Retina (tissue), 1 donor: ENCODE measurements around the gene CELF4.
A peak's percentile ranks its signal among the peaks of the same experiment; 100 is the strongest.

ENCODE experiments used
- DNase-seq: peaks from one replicate; pipeline ENCODE4 v3.0.0-alpha.2; 2016

CELF4 gene

GRCh38 chr18:37458697-37459096 lies 106.9 kb downstream of the CELF4 start:
- no peak for DNase-seq

DNA sequence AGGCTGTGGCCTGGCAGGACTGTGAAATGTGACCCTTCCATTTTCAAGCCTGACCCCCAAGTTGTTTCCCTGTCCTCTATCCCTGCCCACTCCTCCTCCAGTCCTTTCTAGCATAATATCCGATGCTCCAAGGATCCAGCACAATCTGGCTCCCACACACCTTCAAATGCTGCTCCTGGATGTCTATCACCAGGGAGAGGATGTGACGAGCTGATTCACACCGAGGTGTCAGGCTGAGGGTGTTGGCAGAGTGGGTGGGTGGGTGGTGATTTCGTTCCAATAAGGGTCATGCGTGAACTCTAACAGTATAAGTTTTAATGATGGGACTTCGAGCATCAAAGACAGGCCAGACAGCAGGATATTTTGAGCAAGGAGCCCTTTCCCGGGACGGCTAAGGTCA lies 107.8 kb downstream of the CELF4 start:
- DNase-seq = no peak

DNA sequence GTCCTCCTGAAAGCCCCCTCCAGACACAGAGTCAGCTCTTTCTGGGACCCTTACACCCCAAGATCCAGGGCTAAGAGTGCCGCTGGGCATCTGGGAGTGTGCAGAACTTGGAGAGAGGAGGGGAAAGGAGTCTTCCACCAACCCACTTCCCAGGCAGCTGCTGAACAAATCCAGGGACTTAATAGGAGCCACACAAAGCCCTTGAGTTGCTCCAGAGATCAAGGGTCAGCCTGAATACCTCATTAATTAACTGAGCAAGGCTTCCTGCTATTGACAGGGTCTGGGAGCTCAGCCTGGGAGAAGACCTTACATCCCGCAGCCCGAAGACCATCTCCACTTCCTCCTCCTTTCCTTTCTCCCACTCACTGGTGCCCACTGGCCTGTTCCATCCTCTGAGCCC lies 108.3 kb downstream of the CELF4 start:
- DNase-seq = peak; percentile 63

GRCh38 chr18:37456873-37457272 lies 108.7 kb downstream of the CELF4 start:
- DNase-seq = no peak

GRCh38 chr18:37456395-37456794 lies 109.2 kb downstream of the CELF4 start:
- no peak for DNase-seq

DNA sequence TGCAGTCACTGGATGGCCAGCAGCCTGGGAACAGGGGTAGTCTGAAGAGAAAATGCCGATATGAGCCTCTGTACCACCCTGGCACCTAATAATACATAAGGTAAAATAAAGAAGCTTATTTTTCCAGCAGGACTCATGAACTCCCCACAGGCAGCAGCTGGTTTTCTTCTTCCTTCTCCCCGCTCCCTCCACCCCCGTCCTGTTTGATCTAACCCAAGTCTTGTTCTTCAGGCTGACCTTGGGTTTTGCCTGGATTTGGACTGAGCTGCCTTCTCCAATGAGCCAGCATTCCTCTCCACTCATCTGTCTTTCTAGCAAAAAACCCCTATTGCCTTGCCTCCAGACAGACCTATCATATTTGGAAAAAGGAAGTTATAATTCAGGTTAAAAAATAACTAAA lies 111.8 kb downstream of the CELF4 start:
- no peak for DNase-seq

- no peak for DNase-seq
Measured at GRCh38 chr18:37452682-37453385, 112.8 kb downstream of the CELF4 start.

DNA sequence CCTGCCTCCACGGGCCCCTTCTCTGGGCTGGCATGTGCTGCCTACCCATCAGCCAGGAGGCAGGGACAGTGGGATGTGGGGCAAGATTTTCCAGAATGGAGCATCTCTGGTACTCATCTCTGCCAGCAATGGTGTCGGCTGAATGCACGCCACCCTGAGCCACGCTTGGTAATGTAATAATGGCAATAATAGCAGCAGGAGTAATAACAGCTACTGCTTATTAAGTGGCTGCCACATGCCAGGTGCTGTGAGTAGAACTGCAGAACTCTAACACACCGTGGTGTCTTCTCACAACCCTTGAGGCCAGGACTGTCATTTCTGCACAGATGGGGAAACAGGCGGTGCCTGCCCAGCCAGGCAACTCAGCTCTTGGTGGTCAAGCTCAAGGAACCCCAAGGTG lies 113.6 kb downstream of the CELF4 start:
- peak; percentile 12 for DNase-seq

- DNase-seq = peak; percentile 38
Measured at GRCh38 chr18:37451239-37451825, 114.3 kb downstream of the CELF4 start.

GRCh38 chr18:37450434-37451132 lies 115.0 kb downstream of the CELF4 start:
- peak; percentile 90 for DNase-seq

GRCh38 chr18:37449618-37450017 lies 116.0 kb downstream of the CELF4 start:
- no peak for DNase-seq

GRCh38 chr18:37448946-37449345 lies 116.7 kb downstream of the CELF4 start:
- DNase-seq = no peak

DNA sequence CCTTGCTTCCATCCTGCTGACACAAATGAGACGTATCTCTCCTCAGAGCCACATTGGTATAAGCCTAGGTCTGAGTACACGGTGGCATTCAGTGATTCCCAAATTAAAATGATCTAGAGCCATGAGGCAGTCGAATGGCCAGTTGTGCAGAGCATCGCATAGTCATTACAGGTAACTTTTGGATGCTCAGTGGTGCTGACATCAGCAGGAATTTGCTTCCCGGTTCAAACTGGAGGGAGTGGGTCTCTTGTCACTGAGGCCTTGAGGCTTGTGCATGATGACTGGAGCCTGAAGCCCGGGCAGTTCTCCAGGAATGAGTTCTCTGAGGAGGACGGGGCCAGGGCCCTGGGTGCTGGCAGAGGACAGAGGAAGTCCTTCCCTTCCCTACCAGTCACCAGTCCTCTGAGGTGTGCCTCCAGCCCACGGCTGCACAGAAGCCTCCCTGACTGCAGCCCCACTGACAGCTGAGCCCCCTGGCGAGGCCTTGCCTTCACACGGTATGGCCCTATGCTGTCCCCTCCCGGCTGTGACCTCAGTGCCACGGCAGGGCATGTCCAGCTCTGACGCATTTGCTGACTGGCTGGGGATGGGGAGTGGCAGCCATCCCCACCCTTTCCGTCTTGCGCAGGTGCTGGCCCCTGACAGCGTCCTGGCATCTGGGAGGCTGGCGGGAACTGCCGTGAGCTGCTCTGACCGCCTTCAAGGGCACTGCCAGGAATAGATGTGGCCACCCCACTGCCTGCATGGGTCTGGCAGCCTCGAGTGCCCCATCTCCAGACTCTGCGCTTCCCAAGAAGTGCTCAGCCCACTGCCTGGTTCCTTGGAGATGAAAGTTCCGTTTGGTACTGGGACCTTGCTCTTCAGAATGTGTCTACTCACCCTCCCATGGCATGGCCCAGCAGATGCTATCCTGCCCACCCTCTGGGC lies 117.4 kb downstream of the CELF4 start:
- DNase-seq = peak; percentile 18

GRCh38 chr18:37445836-37446235 lies 119.8 kb downstream of the CELF4 start:
- DNase-seq = no peak

GRCh38 chr18:37445368-37445767 lies 120.2 kb downstream of the CELF4 start:
- DNase-seq = peak; percentile 65

DNA sequence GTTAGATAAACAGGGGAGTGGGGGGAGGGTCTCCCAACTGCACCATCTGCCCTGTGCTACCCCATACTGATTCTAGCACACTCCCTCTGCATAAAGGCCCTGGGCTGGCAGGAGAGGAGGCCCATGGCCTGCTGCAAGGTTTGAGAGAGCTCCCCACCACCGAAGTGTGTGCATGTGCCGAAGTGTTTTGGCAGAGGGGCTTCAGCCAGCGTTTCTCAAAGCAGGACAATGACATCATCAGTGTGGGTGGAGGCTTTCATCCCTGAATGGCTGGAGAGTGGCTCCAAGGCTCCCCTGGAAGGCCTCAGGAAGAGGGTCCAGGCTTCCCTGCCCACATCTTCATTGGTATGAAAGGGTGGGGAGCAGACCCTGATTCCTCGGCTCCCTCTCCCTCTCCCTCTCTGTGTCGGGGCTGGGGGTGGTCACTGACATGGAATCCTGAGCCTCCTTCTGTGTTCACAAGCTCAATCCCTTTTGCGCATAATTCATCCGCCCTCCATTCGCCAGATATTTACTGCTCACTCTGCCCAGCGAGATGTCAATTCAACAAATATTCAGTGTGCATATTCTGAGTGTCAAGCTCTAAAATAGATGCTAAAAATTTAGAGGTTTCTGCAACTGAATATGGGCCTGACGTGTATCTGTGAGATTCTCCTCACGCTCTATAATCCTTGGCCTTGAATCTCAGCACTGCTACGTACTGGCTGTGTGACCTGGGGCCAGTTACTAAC lies 122.1 kb downstream of the CELF4 start:
- DNase-seq = no peak

- no peak for DNase-seq
Measured at GRCh38 chr18:37442477-37442876, 123.1 kb downstream of the CELF4 start.

DNA sequence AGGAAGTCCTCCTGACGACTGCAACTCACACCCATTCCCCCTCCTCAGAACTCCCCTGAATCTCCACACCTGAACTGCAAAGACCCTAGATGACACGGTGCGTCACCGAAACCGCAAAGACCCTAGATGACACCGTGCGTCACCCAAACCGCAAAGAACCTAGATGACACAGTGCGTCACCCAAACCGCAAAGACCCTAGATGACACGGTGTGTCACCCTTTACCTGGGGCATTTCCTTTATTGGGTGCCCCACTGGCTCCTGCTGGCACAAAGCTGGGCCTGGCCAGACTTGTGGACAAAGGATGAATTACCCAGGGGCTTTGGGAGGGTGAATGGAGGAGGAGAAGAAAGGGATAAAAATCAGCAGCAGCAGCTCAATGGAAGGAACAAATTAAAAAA lies 123.8 kb downstream of the CELF4 start:
- DNase-seq = no peak

GRCh38 chr18:37440206-37440605 lies 125.4 kb downstream of the CELF4 start:
- DNase-seq = no peak

GRCh38 chr18:37438417-37439180 lies 127.0 kb downstream of the CELF4 start:
- DNase-seq = no peak

- peak; percentile 54 for DNase-seq
Measured at GRCh38 chr18:37435996-37436395, 129.6 kb downstream of the CELF4 start.
